Ecto neural progenitor cell (in vitro differentiated cells): ENCODE results near the gene CD274.

Source experiments
- DNase-seq: peaks from one replicate; pipeline ENCODE4 v3.0.0-alpha.2; 2018; ENCODE audit warnings: low spot score

Gene CD274

GRCh38 chr9:5500441-5501235, 50.3 kb downstream of the CD274 start:
- DNase-seq = no peak

DNA sequence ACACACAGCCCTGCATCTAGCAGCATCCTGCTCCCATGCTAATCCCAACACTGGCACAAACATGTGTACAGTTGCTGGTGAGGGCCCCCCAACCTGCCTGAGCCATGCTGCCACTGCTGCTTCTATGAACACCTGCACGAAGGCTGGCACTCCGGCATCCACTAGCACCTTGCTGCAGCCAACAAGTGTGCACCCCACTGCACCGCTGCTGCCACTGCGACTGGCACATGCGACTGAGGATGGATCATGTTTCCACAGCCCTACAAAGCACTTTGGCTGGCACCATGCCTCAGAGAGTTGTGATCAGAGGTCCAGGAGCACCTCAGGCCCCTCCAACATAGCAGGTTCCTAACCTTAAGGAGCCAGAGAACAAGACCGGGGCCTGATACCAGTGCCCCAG, 52.2 kb downstream of the CD274 start:
- no peak for DNase-seq

- DNase-seq = no peak
Observed at GRCh38 chr9:5509573-5509972, 59.2 kb downstream of the CD274 start.

DNA sequence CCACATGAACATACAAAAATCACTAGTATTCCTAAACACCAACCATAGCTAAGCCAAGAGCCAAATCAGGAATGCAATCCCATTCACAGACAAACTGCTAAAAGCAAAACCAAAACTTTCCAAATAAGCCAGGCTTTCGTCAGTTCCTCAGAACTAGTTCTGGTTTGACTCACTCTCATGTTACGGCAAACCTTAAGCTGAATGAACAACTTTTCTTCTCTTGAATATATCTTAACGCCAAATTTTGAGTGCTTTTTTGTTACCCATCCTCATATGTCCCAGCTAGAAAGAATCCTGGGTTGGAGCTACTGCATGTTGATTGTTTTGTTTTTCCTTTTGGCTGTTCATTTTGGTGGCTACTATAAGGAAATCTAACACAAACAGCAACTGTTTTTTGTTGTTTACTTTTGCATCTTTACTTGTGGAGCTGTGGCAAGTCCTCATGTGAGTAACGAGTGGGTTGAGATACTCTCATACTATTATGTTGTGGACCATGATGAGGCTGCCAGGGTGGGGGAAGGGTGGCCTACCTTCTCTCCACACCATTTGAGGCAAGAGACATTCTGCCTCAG, 60.1 kb downstream of the CD274 start, which contains the start of gene PDCD1LG2:
PDCD1LG2 (plus strand) TSS at position 172 of the 572 bp plus-strand sequence. CDS start 12,016 bp downstream, outside the sequence.
- DNase-seq = no peak

GRCh38 chr9:5510989-5511388, 60.6 kb downstream of the CD274 start:
- DNase-seq = no peak

- no peak for DNase-seq
Observed at GRCh38 chr9:5511476-5511875, 61.1 kb downstream of the CD274 start.

- no peak for DNase-seq
Observed at GRCh38 chr9:5511935-5512580, 61.7 kb downstream of the CD274 start.

DNA sequence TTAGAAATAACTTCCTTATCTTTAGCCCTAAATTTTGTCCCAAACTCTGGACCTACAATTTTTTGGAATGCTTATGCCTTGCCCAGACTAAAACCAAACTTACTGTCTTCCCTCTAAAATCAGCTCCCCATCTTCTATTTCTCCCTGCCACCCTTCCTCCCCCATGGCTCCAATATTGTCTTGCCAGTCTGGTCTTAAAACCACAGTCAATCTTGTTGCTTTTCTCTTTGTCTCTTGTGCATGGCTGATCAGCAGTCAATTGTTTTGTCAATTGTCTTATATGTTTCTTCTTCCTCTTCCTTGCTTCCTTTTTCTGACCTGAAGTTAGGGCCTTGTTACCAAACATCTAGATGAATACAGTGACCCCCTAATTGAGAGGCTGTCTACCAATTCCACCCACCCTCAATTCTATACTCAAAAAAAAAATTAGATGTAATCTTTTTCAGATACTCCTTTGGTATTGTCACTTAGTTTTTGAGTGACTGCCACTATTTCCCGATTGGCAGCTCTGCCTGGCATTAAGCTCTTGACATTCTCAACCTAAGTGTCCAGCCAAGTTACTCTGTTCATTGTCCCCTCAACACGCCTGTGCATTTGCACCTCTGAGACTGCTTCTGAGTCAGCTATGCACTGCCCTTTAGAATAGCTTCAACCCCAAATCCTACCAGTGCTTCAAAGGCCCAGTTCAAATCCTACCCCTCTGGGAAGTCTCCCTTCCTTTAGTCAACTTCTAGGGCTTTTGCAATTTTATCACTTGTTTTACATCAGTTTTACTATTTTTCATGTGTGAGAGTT, 62.5 kb downstream of the CD274 start:
- no peak for DNase-seq

- no peak for DNase-seq
Observed at GRCh38 chr9:5513966-5514616, 63.7 kb downstream of the CD274 start.

DNA sequence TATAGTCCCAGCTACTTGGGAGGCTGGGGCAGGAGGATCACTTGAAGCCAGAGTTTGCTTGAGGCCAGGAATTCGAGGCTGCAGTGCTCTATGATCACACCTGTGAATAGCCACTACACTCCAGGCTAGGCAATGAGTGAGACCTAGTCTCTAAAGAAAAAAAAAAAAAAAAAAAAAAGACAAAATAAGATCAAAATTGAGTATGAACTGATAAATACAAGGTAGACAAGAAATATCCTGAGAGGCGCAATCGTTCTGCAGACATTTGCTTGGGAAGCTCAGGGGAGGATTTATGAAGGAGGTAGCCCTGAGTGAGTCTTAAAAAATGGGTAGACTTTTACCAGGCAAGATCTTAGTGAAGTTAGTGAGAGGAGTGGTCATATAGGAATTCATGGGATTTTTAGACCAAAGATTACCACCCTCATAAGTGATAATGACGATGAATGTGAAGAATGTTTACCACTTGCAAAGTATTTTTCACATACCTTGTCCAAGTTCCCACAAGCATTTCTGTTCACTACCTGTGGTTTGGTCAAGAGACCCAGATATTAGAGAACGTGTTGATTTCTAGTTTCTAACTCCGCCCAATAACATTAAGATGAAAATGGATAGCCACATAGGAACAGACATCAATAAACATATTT, 64.4 kb downstream of the CD274 start:
- no peak for DNase-seq

DNA sequence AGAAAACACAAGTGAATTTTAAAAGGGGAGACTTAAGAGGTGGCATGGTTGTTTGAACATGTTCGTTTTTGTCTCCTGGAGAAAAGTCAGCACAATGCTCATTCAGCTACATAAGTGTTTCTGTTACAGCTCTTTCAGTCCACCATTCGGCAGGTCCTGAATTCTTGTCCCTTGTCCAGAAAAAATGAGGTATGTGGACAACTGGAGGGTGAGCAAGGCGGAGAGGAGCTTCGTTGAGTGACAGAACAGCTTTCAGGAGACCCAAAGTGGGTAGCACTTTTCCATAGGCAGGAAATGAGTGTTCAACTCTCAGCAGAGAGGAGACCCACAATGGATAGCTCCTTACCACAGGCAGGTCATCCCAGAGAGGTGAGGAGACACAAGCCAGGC, 64.9 kb downstream of the CD274 start:
- no peak for DNase-seq

DNA sequence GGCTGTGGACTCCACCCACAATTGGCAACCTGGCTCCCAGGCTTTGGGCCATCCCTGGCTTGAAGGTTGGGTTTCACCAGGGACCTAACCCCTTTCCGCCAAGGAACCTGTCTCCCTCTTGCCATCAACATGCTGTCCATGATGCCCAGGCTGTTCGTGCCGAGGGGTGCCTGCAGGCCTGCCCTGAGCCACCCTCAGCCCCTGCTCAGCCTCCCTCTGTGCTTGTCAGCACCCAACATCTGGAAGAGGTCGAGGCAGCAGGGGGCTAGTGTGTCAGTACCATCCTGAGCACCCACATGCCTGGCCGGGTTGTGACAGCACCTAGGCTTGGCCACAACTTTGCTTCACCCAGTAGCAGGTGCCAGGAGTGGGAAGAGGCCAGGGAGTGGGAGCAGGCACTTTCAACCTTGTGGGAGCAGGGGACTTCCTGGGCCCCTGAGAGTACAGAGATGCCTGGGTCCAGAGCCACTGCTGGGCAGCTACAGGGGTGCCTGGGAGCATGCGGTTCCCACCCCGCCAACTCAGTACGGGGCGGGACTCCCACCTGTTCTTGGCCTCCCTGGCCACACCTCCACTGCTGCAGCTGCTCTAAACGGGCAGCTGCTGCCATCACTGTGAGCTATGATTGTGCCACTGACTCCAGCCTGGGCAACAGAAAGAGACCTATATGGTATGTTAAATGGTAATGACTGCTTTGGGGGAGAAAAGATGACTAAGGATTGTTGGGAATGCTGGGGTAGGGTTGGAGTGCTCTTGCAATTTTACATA, 66.3 kb downstream of the CD274 start:
- no peak for DNase-seq

- no peak for DNase-seq
Observed at GRCh38 chr9:5518171-5518936, 68.0 kb downstream of the CD274 start.

- DNase-seq = no peak
Observed at GRCh38 chr9:5518937-5519319, 68.6 kb downstream of the CD274 start.
